Neural progenitor cell (in vitro differentiated cells): ENCODE measurements around the gene BCLAF1. TPM values are rescaled to one million over a fixed set of nuclear protein-coding genes. Genes with fewer than 3 reads are reported as not detected.

Source experiments
- DNase-seq: peaks from one replicate; pipeline ENCODE4 v3.0.0-alpha.2; 2016; ENCODE audit warnings: low spot score
- H2AFZ ChIP-seq: fragments of 200-600 bp; sonication (generic); replicated peaks from 2 replicates; pipeline ENCODE4 v1.6.1; 2016; ENCODE audit warnings: antibody characterized with exemption
- H3F3A ChIP-seq: fragments of 200-600 bp; sonication (generic); 2 replicates; pipeline ENCODE4 v1.6.1; 2016; ENCODE audit warnings: antibody characterized with exemption, low read depth
- H3K27ac ChIP-seq: fragments of 200-600 bp; sonication (generic); 2 replicates; pipeline ENCODE4 v1.5.1; 2016; ENCODE audit warnings: mild to moderate bottlenecking
- H3K27me3 ChIP-seq: fragments of 200-600 bp; sonication (generic); 2 replicates; pipeline ENCODE4 v1.6.1; 2016; ENCODE audit warnings: mild to moderate bottlenecking, moderate library complexity
- H3K36me3 ChIP-seq: fragments of 200-600 bp; sonication (generic); 2 replicates; pipeline ENCODE4 v1.5.1; 2016
- H3K4me1 ChIP-seq: fragments of 200-600 bp; sonication (generic); 2 replicates; pipeline ENCODE4 v1.6.1; 2016; ENCODE audit warnings: mixed run types
- H3K4me2 ChIP-seq: fragments of 200-600 bp; sonication (generic); 2 replicates; pipeline ENCODE4 v1.6.1; 2016
- H3K4me3 ChIP-seq: fragments of 200-600 bp; sonication (generic); 2 replicates; pipeline ENCODE4 v1.5.1; 2016
- H3K79me2 ChIP-seq: fragments of 200-600 bp; sonication (generic); 2 replicates; pipeline ENCODE4 v1.6.1; 2016; ENCODE audit warnings: low read depth
- H3K9ac ChIP-seq: fragments of 200-600 bp; sonication (generic); 2 replicates; pipeline ENCODE4 v1.6.1; 2016
- H3K9me3 ChIP-seq: fragments of 200-600 bp; sonication (generic); 2 replicates; pipeline ENCODE4 v1.5.1; 2016; ENCODE audit warnings: low read depth
- H4K20me1 ChIP-seq: fragments of 200-600 bp; sonication (generic); 2 replicates; pipeline ENCODE4 v1.6.1; 2016; ENCODE audit warnings: low read depth
- H3K27ac Mint-ChIP-seq: 3 replicates; pipeline ENCODE4 v1.8.0; 2021; ENCODE audit warnings: mixed read lengths
- H3K27me3 Mint-ChIP-seq: 2 replicates; pipeline ENCODE4 v1.8.0; 2022; ENCODE audit warnings: low read depth, mild to moderate bottlenecking, inconsistent platforms, moderate library complexity, mixed read lengths; ENCODE audit not compliant: insufficient read depth
- H3K36me3 Mint-ChIP-seq: 3 replicates; pipeline ENCODE4 v1.8.0; 2021; ENCODE audit warnings: mixed read lengths
- H3K4me1 Mint-ChIP-seq: 3 replicates; pipeline ENCODE4 v1.8.0; 2021; ENCODE audit warnings: mixed read lengths
- H3K4me3 Mint-ChIP-seq: 3 replicates; pipeline ENCODE4 v1.8.0; 2021; ENCODE audit warnings: mild to moderate bottlenecking, moderate library complexity, mixed read lengths
- H3K9me3 Mint-ChIP-seq: 3 replicates; pipeline ENCODE4 v1.8.0; 2020; ENCODE audit warnings: mixed read lengths
- CTCF ChIP-seq: fragments of 200-600 bp; sonication (generic); IDR thresholded peaks from 2 replicates; pipeline ENCODE4 v1.5.1; 2017; ENCODE audit warnings: antibody characterized with exemption, mild to moderate bottlenecking
- EZH2 ChIP-seq: fragments of 200-600 bp; sonication (generic); IDR thresholded peaks from 2 replicates; pipeline ENCODE4 v1.6.1; 2017; ENCODE audit warnings: antibody characterized with exemption, mild to moderate bottlenecking, moderate library complexity
- EZH2phosphoT487 ChIP-seq: fragments of 200-600 bp; sonication (generic); IDR thresholded peaks from 2 replicates; pipeline ENCODE4 v1.6.1; 2017; ENCODE audit warnings: antibody characterized with exemption
- total RNA-seq: library from RNA; depleted of rRNA; stranded (reverse); fragments of >200 nt; gene quantifications from 2 replicates; pipeline ENCODE4 v1.2.3, GENCODE V29; 2015; ENCODE audit warnings: low replicate concordance

Gene BCLAF1
- total RNA-seq, 1 donor from 2014 or later = 190 TPM

DNA sequence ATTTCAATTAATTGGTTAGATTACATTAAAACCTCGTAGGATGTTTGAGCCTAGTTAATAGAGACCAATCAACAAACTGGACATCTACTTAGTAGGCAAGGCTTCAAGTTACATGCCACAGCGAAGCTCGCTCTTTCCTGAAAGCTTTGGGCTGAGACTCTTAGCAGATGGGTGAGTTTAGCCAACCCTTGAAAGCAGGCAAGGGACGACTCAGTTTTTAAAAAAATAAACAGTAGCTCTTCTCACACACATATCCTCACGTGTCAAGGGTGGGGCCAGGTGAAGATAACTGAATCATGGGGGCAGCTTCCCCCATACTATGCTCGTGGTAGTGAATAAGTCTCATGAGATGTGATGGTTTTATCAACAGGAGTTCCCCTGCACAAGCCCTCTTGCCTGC, 40.3 kb downstream of the BCLAF1 start:
- Histone ChIP-seq H3F3A (peaks cover 32% of the 10 kb centered on the region), H3K27me3 (no peaks in the 10 kb centered on the region), H3K27ac (no peak overlapping the region), H3K4me3 (peak overlapping the region; percentile 90), H3K79me2 (peaks cover 9% of the 10 kb centered on the region), H4K20me1 (no peaks in the 10 kb centered on the region), H3K9me3 (no peaks in the 10 kb centered on the region), H3K4me2 (peak overlapping the region; percentile 94), H3K36me3 (peaks cover 3% of the 10 kb centered on the region), H3K4me1 (peaks cover 8% of the 10 kb centered on the region), H2AFZ (peak overlapping the region; percentile 91), H3K9ac (peak overlapping the region; percentile 45)
- Mint-ChIP-seq H3K27ac (no peak overlapping the region), H3K4me3 (peak overlapping the region; percentile 97), H3K27me3 (no peaks in the 10 kb centered on the region), H3K9me3 (no peaks in the 10 kb centered on the region), H3K4me1 (peaks cover 22% of the 10 kb centered on the region), H3K36me3 (no peaks in the 10 kb centered on the region)
- DNase-seq = peak; percentile 44
- TF ChIP-seq EZH2phosphoT487 (no peak), EZH2 (no peak), CTCF (no peak)

GRCh38 chr6:136244061-136244616, 45.5 kb downstream of the BCLAF1 start:
- TF ChIP-seq EZH2 (no peak), EZH2phosphoT487 (no peak), CTCF (no peak)
- H3K27me3 Mint-ChIP-seq = no peaks in the 10 kb centered on the region

GRCh38 chr6:136236466-136237293, 53.0 kb downstream of the BCLAF1 start:
- no peaks in the 10 kb centered on the region for H3K27me3 ChIP-seq
- H3K9me3 Mint-ChIP-seq = no peaks in the 10 kb centered on the region
- H3K27ac ChIP-seq = no peak overlapping the region
- no peaks in the 10 kb centered on the region for H3F3A ChIP-seq
- no peak overlapping the region for H3K4me3 Mint-ChIP-seq
- H3K36me3 ChIP-seq = peaks cover 3% of the 10 kb centered on the region
- no peaks in the 10 kb centered on the region for H3K9me3 ChIP-seq
- no peak overlapping the region for H2AFZ ChIP-seq
- H3K4me2 ChIP-seq = no peak overlapping the region
- no peak overlapping the region for H3K4me3 ChIP-seq
- no peaks in the 10 kb centered on the region for H3K4me1 Mint-ChIP-seq
- peak; percentile 14 for DNase-seq
- H3K79me2 ChIP-seq = no peaks in the 10 kb centered on the region
- H3K9ac ChIP-seq = no peak overlapping the region
- TF ChIP-seq EZH2phosphoT487 (no peak), EZH2 (no peak), CTCF (no peak)
- H3K27me3 Mint-ChIP-seq = no peaks in the 10 kb centered on the region
- no peaks in the 10 kb centered on the region for H3K36me3 Mint-ChIP-seq
- no peaks in the 10 kb centered on the region for H3K4me1 ChIP-seq
- H3K27ac Mint-ChIP-seq = peak overlapping the region; percentile 1
- no peaks in the 10 kb centered on the region for H4K20me1 ChIP-seq

More at GRCh38 chr6:136244061-136244616, 45.5 kb downstream of the BCLAF1 start:
- no peak for DNase-seq
- H3K9me3 ChIP-seq = no peaks in the 10 kb centered on the region
- no peak overlapping the region for H3K27ac ChIP-seq
- no peak overlapping the region for H2AFZ ChIP-seq
- no peak overlapping the region for H3K4me3 ChIP-seq
- H3K79me2 ChIP-seq = peaks cover 5% of the 10 kb centered on the region
- Mint-ChIP-seq H3K9me3 (no peaks in the 10 kb centered on the region), H3K36me3 (no peaks in the 10 kb centered on the region), H3K27ac (no peak overlapping the region), H3K4me3 (no peak overlapping the region), H3K4me1 (peaks cover 5% of the 10 kb centered on the region)
- H4K20me1 ChIP-seq = no peaks in the 10 kb centered on the region
- peaks cover 10% of the 10 kb centered on the region for H3K36me3 ChIP-seq
- no peaks in the 10 kb centered on the region for H3K27me3 ChIP-seq
- H3K4me2 ChIP-seq = no peak overlapping the region
- no peaks in the 10 kb centered on the region for H3F3A ChIP-seq
- no peak overlapping the region for H3K9ac ChIP-seq
- peaks cover 4% of the 10 kb centered on the region for H3K4me1 ChIP-seq
